Spleen (tissue), 7 donors: Measurements from ENCODE around the gene BARX2.

Experiments used
- CTCF ChIP-seq, 11 experiments: fragments of 200-600 bp in 7 of 11; fragments of 450-650 bp in 4 of 11; sonication (generic) in 4 of 11; IDR thresholded peaks in 8 of 11; conservative IDR thresholded peaks in 3 of 11; 1 replicate in 7 of 11; 2 replicates in 4 of 11; pipeline versions ENCODE4 v1.4.0 to v1.8.0; 2016 to 2021; ENCODE audit warnings: antibody characterized with exemption in 11 of 11, inconsistent platforms in 4 of 11, mild to moderate bottlenecking in 1 of 11
- POLR2A ChIP-seq, 3 donors: fragments of 450-650 bp; IDR thresholded peaks; one replicate each; pipeline ENCODE4 v1.5.1; 2017; ENCODE audit warnings: antibody characterized with exemption in 3 of 3, mild to moderate bottlenecking in 1 of 3
- POLR2AphosphoS5 ChIP-seq, 3 donors: sonication (generic); formaldehyde crosslinking; IDR thresholded peaks; one replicate each; pipeline ENCODE4 v1.5.1; 2017; ENCODE audit warnings: antibody characterized with exemption in 3 of 3
- donor health status: DM: no; HTN: no; CAD: no; lungs with moderate emphysema.
- donor health status: DM: no; HTN: no; CAD: no.
- donor health status: DM: no; HTN: no; CAD: no.

GRCh38 chr11:129455101-129455500 lies 79.5 kb downstream of the BARX2 start:
- TF ChIP-seq CTCF (IDR thresholded peaks at IDR 0.05 in 8 of 11, conservative IDR thresholded peaks at IDR 0.05 in 3 of 11), result no peak
- no peak for TF ChIP-seq POLR2A (IDR thresholded peaks at IDR 0.05)
- no peak for TF ChIP-seq POLR2AphosphoS5 (IDR thresholded peaks at IDR 0.05)
